KBM-7 (cell line): ENCODE results near the gene PPP1R11.
"Not testable (repeated sequence)": the region's sequence is repeated elsewhere in the genome, so short reads cannot be mapped to it uniquely, and the experiment has no call there.

ENCODE experiments used
- DNase-seq: peaks from one replicate; pipeline ENCODE4 v3.0.0-alpha.2; 2015
- in situ Hi-C: fragments of 300-500 bp; cut with MboI; formaldehyde crosslinking; loops from 2 replicates; pipeline ENCODE4 v1.14.3; 2020; ENCODE audit warnings: low sequenced_read_pairs, low pct_unique_long_range_greater_than_20kb, mixed read lengths

Gene PPP1R11

GRCh38 chr6:30113841-30114240 lies 46.8 kb downstream of the PPP1R11 start:
- DNase-seq: no peak
- in situ Hi-C loops: no loop called here

- no peak for DNase-seq
- in situ Hi-C loops: no loop called here
Observed at GRCh38 chr6:30116724-30117123, 49.7 kb downstream of the PPP1R11 start.

- DNase-seq, in situ Hi-C loops: not testable (repeated sequence)
Observed at GRCh38 chr6:30118691-30119090, 51.7 kb downstream of the PPP1R11 start.
